ENCODE measurements around the gene CRACR2B. TPM values are rescaled to one million over a fixed set of nuclear protein-coding genes. Genes with fewer than 3 reads are reported as not detected.

The CRACR2B gene
- total RNA-seq, 1 donor from 2014 or later, result 43.6 TPM

GRCh38 chr11:837990-838307 is 10.2 kb downstream of the CRACR2B start:
- Histone ChIP-seq H3K27ac (no peak overlapping the region), H3K27me3 (ENCODE audit: low read depth) (no peaks in the 10 kb centered on the region), H3K9me3 (no peaks in the 10 kb centered on the region), H3K4me3 (no peak overlapping the region), H3K36me3 (peaks cover 52% of the 10 kb centered on the region), H3K4me1 (peaks cover 70% of the 10 kb centered on the region)
- ATAC-seq (no peak), DNase-seq (no peak)
- intact Hi-C loops (cut with DNase I), result no loop called here
- no peak for TF ChIP-seq CTCF (IDR thresholded peaks at IDR 0.05)

GRCh38 chr11:838441-839279 is 10.9 kb downstream of the CRACR2B start:
- intact Hi-C loops (cut with DNase I), result no loop called here
- no peaks in the 10 kb centered on the region for H3K27me3 ChIP-seq (ENCODE audit: low read depth)
- H3K4me1 ChIP-seq, result peaks cover 71% of the 10 kb centered on the region
- H3K4me3 ChIP-seq, result no peak overlapping the region
- peaks cover 52% of the 10 kb centered on the region for H3K36me3 ChIP-seq
- no peak overlapping the region for H3K27ac ChIP-seq
- ATAC-seq, result no peak
- H3K9me3 ChIP-seq, result no peaks in the 10 kb centered on the region
- no peak for DNase-seq
- peak; percentile 13 for TF ChIP-seq CTCF (IDR thresholded peaks at IDR 0.05)

DNA sequence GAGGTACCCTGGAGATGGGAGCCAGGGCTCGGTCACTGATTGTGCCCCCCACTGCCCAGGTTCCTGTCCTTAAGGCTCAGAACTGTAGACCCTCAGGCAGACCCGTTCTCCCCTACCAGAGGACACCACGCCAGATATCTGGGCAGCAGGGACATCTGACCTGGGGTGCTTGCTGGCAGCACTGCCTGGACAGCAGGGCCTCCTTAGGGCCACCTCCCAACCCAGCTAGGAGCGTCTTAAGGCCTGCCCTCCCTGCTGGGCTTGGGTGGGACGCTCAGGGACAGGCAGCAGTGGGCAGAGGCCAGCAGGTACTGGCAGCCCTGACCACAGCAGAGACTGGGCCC is 11.5 kb downstream of the CRACR2B start:
- Histone ChIP-seq H3K36me3 (peaks cover 52% of the 10 kb centered on the region), H3K27ac (no peak overlapping the region)
- no peak for TF ChIP-seq CTCF (IDR thresholded peaks at IDR 0.05)

GRCh38 chr11:839875-840617 is 12.3 kb downstream of the CRACR2B start:
- ATAC-seq (no peak), DNase-seq (no peak)
- no peak for TF ChIP-seq CTCF (IDR thresholded peaks at IDR 0.05)
- Histone ChIP-seq H3K9me3 (no peaks in the 10 kb centered on the region), H3K27ac (peak overlapping the region; percentile 6), H3K27me3 (ENCODE audit: low read depth) (no peaks in the 10 kb centered on the region), H3K36me3 (peaks cover 52% of the 10 kb centered on the region), H3K4me1 (peaks cover 66% of the 10 kb centered on the region), H3K4me3 (peak overlapping the region; percentile 99)
- intact Hi-C loops (cut with DNase I), result no loop called here

More for the DNA sequence above, 11.5 kb downstream of the CRACR2B start:
- Histone ChIP-seq H3K4me3 (no peak overlapping the region), H3K4me1 (peaks cover 70% of the 10 kb centered on the region), H3K9me3 (no peaks in the 10 kb centered on the region), H3K27me3 (ENCODE audit: low read depth) (no peaks in the 10 kb centered on the region)
- ATAC-seq, result no peak
- no peak for DNase-seq
- intact Hi-C loops (cut with DNase I), result no loop called here

GRCh38 chr11:841981-842369 is 14.3 kb downstream of the CRACR2B start:
- H3K36me3 ChIP-seq, result peaks cover 40% of the 10 kb centered on the region
- DNase-seq (no peak), ATAC-seq (peak in 1 of 2 donors; percentile 3)
- no peaks in the 10 kb centered on the region for H3K9me3 ChIP-seq
- H3K27ac ChIP-seq, result peak overlapping the region; percentile 94
- no peaks in the 10 kb centered on the region for H3K27me3 ChIP-seq (ENCODE audit: low read depth)
- H3K4me1 ChIP-seq, result peaks cover 77% of the 10 kb centered on the region
- peak overlapping the region; percentile 99 for H3K4me3 ChIP-seq
- TF ChIP-seq CTCF (IDR thresholded peaks at IDR 0.05), result no peak
- intact Hi-C loops (cut with DNase I), result no loop called here

Data from lower lobe of right lung (tissue), 2 donors.